ENCODE data around the gene HOXD11.

HOXD11 gene

DNA sequence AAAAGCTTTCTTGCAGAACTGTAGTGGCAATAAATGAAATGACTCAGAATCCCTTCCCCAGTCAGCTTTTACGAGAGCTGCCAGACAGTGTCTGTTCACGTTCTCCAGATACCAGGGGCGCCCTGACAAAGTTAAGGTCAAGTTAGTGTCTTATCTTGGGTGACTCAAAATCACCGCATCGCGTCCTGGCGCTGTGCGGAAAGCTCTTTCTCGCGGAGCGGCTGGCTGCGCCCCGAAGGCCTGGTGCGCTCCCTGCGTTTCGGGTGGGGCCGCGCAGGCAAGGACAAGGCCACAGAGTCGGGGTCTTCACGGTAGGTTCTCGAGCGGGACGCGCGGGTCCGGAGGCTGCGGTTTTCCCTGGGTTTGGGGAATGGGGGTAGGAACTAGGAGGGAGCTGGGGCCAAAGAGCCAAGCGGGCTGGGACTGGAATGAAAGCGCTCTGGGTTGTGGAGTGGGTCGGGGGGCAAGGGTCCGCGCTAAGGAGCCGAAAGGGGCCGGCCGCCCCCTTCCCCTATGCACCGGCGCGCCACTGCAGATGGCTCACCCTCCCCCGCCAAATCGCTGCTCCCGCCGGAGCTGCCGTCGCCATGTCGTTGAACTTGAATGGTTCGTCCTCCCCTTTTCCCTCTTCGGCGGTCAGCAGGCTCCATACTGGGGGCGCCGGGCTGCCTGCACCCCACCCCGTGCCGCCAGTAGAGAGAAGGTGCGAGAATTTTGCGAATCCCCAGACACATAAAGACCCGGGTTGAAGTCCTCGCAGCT lies 2.6 kb upstream of the HOXD11 start:
- no peaks in the 10 kb centered on the region for H3K79me2 ChIP-seq (ENCODE audit: control insufficient read depth, low read length)
- no peak overlapping the region for H3K27ac ChIP-seq (ENCODE audit: low read depth, low read length)
- H3K9me2 ChIP-seq (replicated peaks; ENCODE audit: control insufficient read depth, low read length) = no peaks in the 10 kb centered on the region
- H3K4me2 ChIP-seq (ENCODE audit: low read length) = no peak overlapping the region
- H3K36me3 ChIP-seq (ENCODE audit: control insufficient read depth, low read length) = no peaks in the 10 kb centered on the region
- H3K4me1 ChIP-seq (ENCODE audit: control insufficient read depth, low read length) = no peaks in the 10 kb centered on the region
- no peaks in the 10 kb centered on the region for H3F3A ChIP-seq (ENCODE audit: control insufficient read depth, insufficient read depth)
- TF ChIP-seq, protein P1, sequence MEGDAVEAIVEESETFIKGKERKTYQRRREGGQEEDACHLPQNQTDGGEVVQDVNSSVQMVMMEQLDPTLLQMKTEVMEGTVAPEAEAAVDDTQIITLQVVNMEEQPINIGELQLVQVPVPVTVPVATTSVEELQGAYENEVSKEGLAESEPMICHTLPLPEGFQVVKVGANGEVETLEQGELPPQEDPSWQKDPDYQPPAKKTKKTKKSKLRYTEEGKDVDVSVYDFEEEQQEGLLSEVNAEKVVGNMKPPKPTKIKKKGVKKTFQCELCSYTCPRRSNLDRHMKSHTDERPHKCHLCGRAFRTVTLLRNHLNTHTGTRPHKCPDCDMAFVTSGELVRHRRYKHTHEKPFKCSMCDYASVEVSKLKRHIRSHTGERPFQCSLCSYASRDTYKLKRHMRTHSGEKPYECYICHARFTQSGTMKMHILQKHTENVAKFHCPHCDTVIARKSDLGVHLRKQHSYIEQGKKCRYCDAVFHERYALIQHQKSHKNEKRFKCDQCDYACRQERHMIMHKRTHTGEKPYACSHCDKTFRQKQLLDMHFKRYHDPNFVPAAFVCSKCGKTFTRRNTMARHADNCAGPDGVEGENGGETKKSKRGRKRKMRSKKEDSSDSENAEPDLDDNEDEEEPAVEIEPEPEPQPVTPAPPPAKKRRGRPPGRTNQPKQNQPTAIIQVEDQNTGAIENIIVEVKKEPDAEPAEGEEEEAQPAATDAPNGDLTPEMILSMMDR (IDR thresholded peaks at IDR 0.05; ENCODE audit: low read depth, low read length, poor library complexity, severe bottlenecking) = no peak
- no peak for TF ChIP-seq EZH2phosphoT487 (IDR thresholded peaks at IDR 0.05; ENCODE audit: borderline replicate concordance, low read length)
- H3K27me3 ChIP-seq (ENCODE audit: control insufficient read depth, low read length) = no peaks in the 10 kb centered on the region
- H3K9me3 ChIP-seq (ENCODE audit: control insufficient read depth, insufficient read depth, low read length) = no peaks in the 10 kb centered on the region
- no peak overlapping the region for H3K4me3 ChIP-seq (ENCODE audit: low read length)
- H4K20me1 ChIP-seq (ENCODE audit: control insufficient read depth, insufficient read depth, low read depth, low read length) = no peaks in the 10 kb centered on the region

DNA sequence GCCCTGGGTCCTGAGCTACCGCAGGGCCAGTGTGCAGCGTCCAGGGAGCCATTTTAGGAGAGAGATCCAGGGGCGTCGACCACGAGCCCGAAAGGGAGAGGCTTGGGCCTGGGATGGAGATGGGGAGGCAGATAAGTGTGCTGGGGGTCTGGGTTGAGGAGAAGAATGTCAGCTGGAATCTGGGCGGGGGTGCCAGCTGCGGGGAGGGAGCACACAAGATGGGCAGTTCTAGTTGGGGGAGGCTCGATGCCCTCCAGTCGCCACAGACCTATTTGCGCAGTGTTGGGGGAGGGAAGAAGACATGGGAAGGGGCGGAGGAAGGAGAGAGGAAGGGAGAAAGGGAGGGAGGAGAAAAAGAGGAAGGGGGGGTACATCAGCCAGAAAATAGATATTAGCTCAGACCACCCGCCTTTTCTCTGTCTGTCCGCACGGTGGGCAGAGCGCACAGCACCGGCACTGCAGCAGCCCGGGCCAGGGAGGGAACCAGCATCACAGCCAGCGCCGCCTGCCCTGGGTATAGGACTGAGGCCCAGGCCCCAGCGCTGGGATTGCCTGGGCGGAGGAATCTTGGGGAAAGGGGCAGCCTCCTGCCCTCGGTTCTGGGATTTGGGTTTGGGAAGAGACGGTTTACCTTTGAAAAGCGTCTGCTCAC lies 1.9 kb upstream of the HOXD11 start:
- no peak overlapping the region for H3K4me3 ChIP-seq (ENCODE audit: low read length)
- no peak overlapping the region for H3K4me2 ChIP-seq (ENCODE audit: low read length)
- no peaks in the 10 kb centered on the region for H3F3A ChIP-seq (ENCODE audit: control insufficient read depth, insufficient read depth)
- no peaks in the 10 kb centered on the region for H3K4me1 ChIP-seq (ENCODE audit: control insufficient read depth, low read length)
- no peaks in the 10 kb centered on the region for H3K9me2 ChIP-seq (replicated peaks; ENCODE audit: control insufficient read depth, low read length)
- H3K79me2 ChIP-seq (ENCODE audit: control insufficient read depth, low read length) = no peaks in the 10 kb centered on the region
- no peaks in the 10 kb centered on the region for H4K20me1 ChIP-seq (ENCODE audit: control insufficient read depth, insufficient read depth, low read depth, low read length)
- TF ChIP-seq, protein P1 (IDR thresholded peaks at IDR 0.05; ENCODE audit: low read depth, low read length, poor library complexity, severe bottlenecking) = no peak
- TF ChIP-seq EZH2phosphoT487 (IDR thresholded peaks at IDR 0.05; ENCODE audit: borderline replicate concordance, low read length) = no peak
- no peak overlapping the region for H3K27ac ChIP-seq (ENCODE audit: low read depth, low read length)
- no peaks in the 10 kb centered on the region for H3K27me3 ChIP-seq (ENCODE audit: control insufficient read depth, low read length)
- no peaks in the 10 kb centered on the region for H3K36me3 ChIP-seq (ENCODE audit: control insufficient read depth, low read length)
- H3K9me3 ChIP-seq (ENCODE audit: control insufficient read depth, insufficient read depth, low read length) = no peaks in the 10 kb centered on the region

DNA sequence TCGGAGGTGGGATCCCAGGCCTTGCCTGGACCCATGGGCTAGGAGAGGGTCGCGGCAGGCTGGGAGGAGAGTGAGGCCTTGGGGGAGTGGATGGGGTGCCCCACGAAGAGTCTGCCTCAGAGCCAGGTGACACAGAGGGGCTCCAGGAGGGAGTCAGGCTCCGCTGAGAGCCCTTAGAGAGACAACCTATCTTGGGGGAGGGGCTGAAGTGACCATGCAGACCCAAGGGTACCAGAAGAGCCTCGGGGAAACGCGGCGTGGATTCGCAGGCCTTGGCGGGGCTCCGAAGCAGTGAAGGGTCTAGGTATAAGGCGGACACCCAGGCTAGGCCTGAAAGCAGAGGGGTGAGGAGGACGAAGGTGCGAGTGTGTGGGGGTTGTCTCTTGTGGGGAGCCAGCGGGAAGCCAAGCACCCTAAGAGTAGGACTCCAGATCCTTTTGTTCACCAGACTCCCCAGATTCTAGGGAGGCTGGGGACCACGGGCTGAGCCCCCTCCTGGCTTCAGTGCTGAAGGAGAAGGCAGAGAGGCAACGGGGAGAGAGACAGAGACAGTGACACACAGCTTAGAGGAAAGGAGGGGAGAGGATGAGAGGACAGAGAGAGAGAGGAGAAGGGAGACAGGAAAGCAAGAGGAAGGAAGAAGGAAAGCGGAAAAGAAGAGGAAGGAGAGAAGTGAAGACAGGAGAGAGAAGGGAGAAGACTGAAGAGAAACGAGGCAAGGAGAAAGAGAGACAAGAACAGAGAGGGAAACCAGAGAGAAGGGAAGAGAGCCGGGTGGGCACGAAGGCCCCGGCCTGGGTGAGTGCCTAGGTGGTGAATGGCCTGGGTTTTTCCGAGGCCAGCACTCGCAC lies 1.1 kb upstream of the HOXD11 start:
- Histone ChIP-seq H3K4me1 (ENCODE audit: control insufficient read depth, low read length) (no peaks in the 10 kb centered on the region), H3K4me3 (ENCODE audit: low read length) (no peak overlapping the region), H3F3A (ENCODE audit: control insufficient read depth, insufficient read depth) (no peaks in the 10 kb centered on the region), H3K9me3 (ENCODE audit: control insufficient read depth, insufficient read depth, low read length) (no peaks in the 10 kb centered on the region), H3K27me3 (ENCODE audit: control insufficient read depth, low read length) (no peaks in the 10 kb centered on the region), H4K20me1 (ENCODE audit: control insufficient read depth, insufficient read depth, low read depth, low read length) (no peaks in the 10 kb centered on the region), H3K79me2 (ENCODE audit: control insufficient read depth, low read length) (no peaks in the 10 kb centered on the region), H3K4me2 (ENCODE audit: low read length) (no peak overlapping the region), H3K27ac (ENCODE audit: low read depth, low read length) (no peak overlapping the region), H3K9me2 (replicated peaks; ENCODE audit: control insufficient read depth, low read length) (no peaks in the 10 kb centered on the region), H3K36me3 (ENCODE audit: control insufficient read depth, low read length) (no peaks in the 10 kb centered on the region)
- TF ChIP-seq EZH2phosphoT487 (IDR thresholded peaks at IDR 0.05; ENCODE audit: borderline replicate concordance, low read length) = no peak
- TF ChIP-seq, protein P1 (IDR thresholded peaks at IDR 0.05; ENCODE audit: low read depth, low read length, poor library complexity, severe bottlenecking) = no peak

Measured in DOHH2 (cell line).